ENCODE measurements around the gene CAV3. TPM values are rescaled to one million over a fixed set of nuclear protein-coding genes. Genes with fewer than 3 reads are reported as not detected.

Gene CAV3
- total and polyA plus RNA-seq, 10 donors = 0.11 TPM; not detected in 9

GRCh38 chr3:8741581-8742261, 8.1 kb downstream of the CAV3 start:
- no peak for DNase-seq
- 28 to 38% (median 32%) methylated on average over 13 of the region's 13 CpGs for WGBS, 5 donors

DNA sequence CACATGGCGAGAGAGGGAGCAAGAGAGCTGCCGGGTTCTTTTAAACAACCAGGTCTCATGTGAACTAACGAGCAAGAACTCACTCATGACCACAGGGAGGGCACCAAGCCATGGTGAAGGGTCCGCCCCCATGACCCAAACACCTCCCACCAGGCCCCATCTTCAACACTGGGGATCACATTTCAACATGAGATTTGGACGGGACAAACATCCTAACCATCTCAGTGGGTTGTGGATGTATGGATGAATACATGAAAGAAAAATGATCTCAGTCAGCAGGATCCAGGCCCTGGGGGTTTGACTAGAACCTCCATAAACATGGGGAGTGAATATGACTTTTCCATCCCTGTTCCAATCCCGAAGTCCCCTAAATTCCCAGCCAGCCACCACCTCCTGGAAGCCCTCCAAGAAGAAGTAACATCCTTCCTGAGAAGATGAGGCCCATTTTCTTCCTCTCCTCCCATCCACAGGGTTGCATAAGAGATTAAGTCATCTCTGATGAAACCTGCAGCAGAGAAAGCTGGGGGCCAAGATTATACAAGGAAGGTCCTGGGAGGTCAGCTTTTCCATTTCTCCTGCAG, 9.5 kb downstream of the CAV3 start:
- WGBS, 5 donors = 43 to 81% (median 80%) methylated on average over 6 of the region's 6 CpGs
- Histone ChIP-seq H3K9me3 (no peaks in the 10 kb centered on the region), H3K27me3 (replicated peaks in 1 of 7) (peaks cover 0 to 4% (median 0%) of the 10 kb centered on the region in 7 donors), H3K36me3 (no peaks in the 10 kb centered on the region), H3K4me3 (no peak overlapping the region), H3K27ac (no peak overlapping the region), H3K4me1 (peaks cover 0 to 10% (median 0%) of the 10 kb centered on the region in 6 donors)
- no peak for DNase-seq
- intact Hi-C loops (cut with DNase I; ENCODE audit: low total_unique reads) = no loop called here
- no peak for TF ChIP-seq POLR2AphosphoS5 (IDR thresholded peaks at IDR 0.05)
- TF ChIP-seq, protein P1, sequence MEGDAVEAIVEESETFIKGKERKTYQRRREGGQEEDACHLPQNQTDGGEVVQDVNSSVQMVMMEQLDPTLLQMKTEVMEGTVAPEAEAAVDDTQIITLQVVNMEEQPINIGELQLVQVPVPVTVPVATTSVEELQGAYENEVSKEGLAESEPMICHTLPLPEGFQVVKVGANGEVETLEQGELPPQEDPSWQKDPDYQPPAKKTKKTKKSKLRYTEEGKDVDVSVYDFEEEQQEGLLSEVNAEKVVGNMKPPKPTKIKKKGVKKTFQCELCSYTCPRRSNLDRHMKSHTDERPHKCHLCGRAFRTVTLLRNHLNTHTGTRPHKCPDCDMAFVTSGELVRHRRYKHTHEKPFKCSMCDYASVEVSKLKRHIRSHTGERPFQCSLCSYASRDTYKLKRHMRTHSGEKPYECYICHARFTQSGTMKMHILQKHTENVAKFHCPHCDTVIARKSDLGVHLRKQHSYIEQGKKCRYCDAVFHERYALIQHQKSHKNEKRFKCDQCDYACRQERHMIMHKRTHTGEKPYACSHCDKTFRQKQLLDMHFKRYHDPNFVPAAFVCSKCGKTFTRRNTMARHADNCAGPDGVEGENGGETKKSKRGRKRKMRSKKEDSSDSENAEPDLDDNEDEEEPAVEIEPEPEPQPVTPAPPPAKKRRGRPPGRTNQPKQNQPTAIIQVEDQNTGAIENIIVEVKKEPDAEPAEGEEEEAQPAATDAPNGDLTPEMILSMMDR (IDR thresholded peaks at IDR 0.05 in 8 of 11, conservative IDR thresholded peaks at IDR 0.05 in 3 of 11) = no peak
- no peak for TF ChIP-seq POLR2A (IDR thresholded peaks at IDR 0.05)

More at GRCh38 chr3:8741581-8742261, 8.1 kb downstream of the CAV3 start:
- Histone ChIP-seq H3K27me3 (replicated peaks in 1 of 7) (peaks cover 0 to 4% (median 0%) of the 10 kb centered on the region in 7 donors), H3K9me3 (no peaks in the 10 kb centered on the region), H3K4me3 (no peak overlapping the region), H3K27ac (no peak overlapping the region), H3K4me1 (peaks cover 0 to 10% (median 0%) of the 10 kb centered on the region in 6 donors), H3K36me3 (no peaks in the 10 kb centered on the region)
- intact Hi-C loops (cut with DNase I; ENCODE audit: low total_unique reads) = no loop called here
- TF ChIP-seq POLR2AphosphoS5 (IDR thresholded peaks at IDR 0.05) = no peak

DNA sequence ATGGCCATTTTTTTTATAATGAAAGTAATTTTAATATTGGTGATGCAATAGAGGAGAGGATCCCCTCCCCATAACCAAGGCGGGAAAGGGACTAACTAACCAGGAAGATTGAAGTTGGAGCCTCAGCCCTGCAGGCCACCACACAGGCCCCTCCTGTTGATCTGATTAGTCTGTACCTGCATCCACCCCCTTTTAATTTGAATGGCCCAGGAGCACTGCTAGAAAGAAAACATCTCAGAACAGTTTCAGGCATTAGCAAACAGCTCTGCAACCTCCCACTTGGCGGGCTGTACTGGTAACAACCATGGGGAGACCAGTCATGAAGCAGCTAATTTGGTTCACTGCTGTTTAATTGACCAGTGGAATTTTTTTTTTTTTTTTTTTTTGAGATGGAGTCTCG, 10.3 kb downstream of the CAV3 start:
- H3K27ac ChIP-seq = no peak overlapping the region
- peaks cover 0 to 4% (median 0%) of the 10 kb centered on the region in 7 donors for H3K27me3 ChIP-seq (replicated peaks in 1 of 7)
- 80 to 93% (median 88%) methylated on average over 2 to 3 of the region's 3 CpGs for WGBS, 5 donors
- intact Hi-C loops (cut with DNase I; ENCODE audit: low total_unique reads) = no loop called here
- no peak overlapping the region for H3K4me3 ChIP-seq
- no peaks in the 10 kb centered on the region for H3K9me3 ChIP-seq
- H3K4me1 ChIP-seq = peaks cover 0 to 10% (median 0%) of the 10 kb centered on the region in 6 donors
- no peaks in the 10 kb centered on the region for H3K36me3 ChIP-seq
- DNase-seq = no peak
- TF ChIP-seq, protein P1 (IDR thresholded peaks at IDR 0.05 in 8 of 11, conservative IDR thresholded peaks at IDR 0.05 in 3 of 11) = no peak
- TF ChIP-seq POLR2AphosphoS5 (IDR thresholded peaks at IDR 0.05) = no peak
- TF ChIP-seq POLR2A (IDR thresholded peaks at IDR 0.05) = no peak

DNA sequence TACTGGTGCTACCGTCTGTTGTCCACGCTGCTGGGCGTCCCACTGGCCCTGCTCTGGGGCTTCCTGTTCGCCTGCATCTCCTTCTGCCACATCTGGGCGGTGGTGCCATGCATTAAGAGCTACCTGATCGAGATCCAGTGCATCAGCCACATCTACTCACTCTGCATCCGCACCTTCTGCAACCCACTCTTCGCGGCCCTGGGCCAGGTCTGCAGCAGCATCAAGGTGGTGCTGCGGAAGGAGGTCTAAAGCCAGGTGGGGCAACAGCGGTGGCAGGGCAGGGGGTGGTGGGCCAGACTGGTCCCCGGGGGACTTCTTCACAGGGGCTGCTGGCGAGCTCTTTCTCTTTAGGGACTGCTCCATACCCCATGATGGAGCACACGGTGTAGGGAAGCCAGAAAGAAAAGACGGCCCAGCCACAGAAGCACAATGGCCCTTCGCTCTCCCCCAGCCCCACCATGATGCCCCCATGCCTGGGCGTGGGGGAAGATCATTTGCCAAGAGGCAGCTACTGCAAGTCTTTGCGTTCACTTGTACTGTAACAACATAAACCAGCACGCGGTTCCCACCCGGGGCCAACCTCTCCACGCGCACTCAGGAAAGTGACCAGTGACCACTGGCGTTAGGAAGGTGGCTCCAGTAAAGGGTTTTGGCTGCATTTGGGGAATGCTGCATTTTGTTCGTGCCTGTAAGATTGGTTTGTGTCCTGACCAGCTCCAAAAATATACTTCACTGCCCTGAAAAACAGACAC, 12.2 kb downstream of the CAV3 start:
- Histone ChIP-seq H3K4me3 (no peak overlapping the region), H3K36me3 (no peaks in the 10 kb centered on the region), H3K9me3 (no peaks in the 10 kb centered on the region), H3K4me1 (peaks cover 0 to 10% (median 0%) of the 10 kb centered on the region in 6 donors), H3K27me3 (replicated peaks in 1 of 7) (peaks cover 0 to 4% (median 0%) of the 10 kb centered on the region in 7 donors), H3K27ac (no peak overlapping the region)
- TF ChIP-seq, protein P1 (IDR thresholded peaks at IDR 0.05 in 8 of 11, conservative IDR thresholded peaks at IDR 0.05 in 3 of 11) = no peak
- TF ChIP-seq POLR2AphosphoS5 (IDR thresholded peaks at IDR 0.05) (no peak), POLR2A (IDR thresholded peaks at IDR 0.05) (no peak)
- intact Hi-C loops (cut with DNase I; ENCODE audit: low total_unique reads) = no loop called here
- WGBS, 5 donors = 88 to 96% (median 92%) methylated on average over 25 of the region's 25 CpGs
- DNase-seq = no peak

Measured in spleen (tissue), 11 donors.